ENCODE data around the gene LAG3.

GRCh38 chr12:6809056-6809455, 36.7 kb downstream of the LAG3 start:
- TF ChIP-seq EZH2phosphoT487 (IDR thresholded peaks at IDR 0.05; ENCODE audit: borderline replicate concordance, low read depth, low read length) (no peak), CTCF (conservative IDR thresholded peaks at IDR 0.05; ENCODE audit: low read length) (no peak)
